OCI-LY3 (cell line): Measurements from ENCODE around the gene WFDC8.

Experiments
- CTCF ChIP-seq: fragments of 200-600, 300-600 bp; sonication (generic); IDR thresholded peaks from 2 replicates; pipeline ENCODE4 v1.5.1; 2014; ENCODE audit warnings: antibody characterized with exemption, low read length, low read depth
- EZH2phosphoT487 ChIP-seq: fragments of 200-600 bp; shearing (Covaris generic); IDR thresholded peaks from 2 replicates; pipeline ENCODE4 v1.6.1; 2018; ENCODE audit warnings: antibody characterized with exemption, mixed run types, low read depth

GRCh38 chr20:45583502-45583901 lies 4.4 kb upstream of the WFDC8 start:
- TF ChIP-seq CTCF, result no peak
- no peak for TF ChIP-seq EZH2phosphoT487
